K562 (cell line): Measurements from ENCODE around the gene XPA. TPM values are rescaled to one million over a fixed set of nuclear protein-coding genes. Genes with fewer than 3 reads are reported as not detected.

Experiments
- EGR1 ChIP-seq: fragments of 450-650 bp; conservative IDR thresholded peaks from 2 replicates; pipeline ENCODE4 v1.6.1; 2017; ENCODE audit warnings: mild to moderate bottlenecking
- FOXK1 ChIP-seq: sonication (generic); formaldehyde crosslinking; IDR thresholded peaks from 2 replicates; pipeline ENCODE4 v1.8.0; 2022; ENCODE audit warnings: missing genetic modification reagents, mild to moderate bottlenecking, borderline replicate concordance
- GABPA ChIP-seq: fragments of 200-800 bp; sonication (Bioruptor generic); conservative IDR thresholded peaks from 2 replicates; pipeline ENCODE4 v1.6.1; 2016; ENCODE audit warnings: low read depth, missing genetic modification characterization, missing compliant biosample characterization
- HBP1 ChIP-seq: fragments of 450-650 bp; formaldehyde crosslinking; IDR thresholded peaks from 2 replicates; pipeline ENCODE4 v1.4.0; 2022; ENCODE audit warnings: missing genetic modification characterization
- HDAC1 ChIP-seq, 2 experiments: fragments of 450-650 bp; IDR thresholded peaks; 2 replicates each; pipeline ENCODE4 v1.6.1; 2016 to 2017; ENCODE audit warnings: inconsistent platforms in 1 of 2, mild to moderate bottlenecking in 1 of 2, moderate library complexity in 1 of 2
- HOMEZ ChIP-seq: fragments of 250-450 bp; sonication (Bioruptor Pico); IDR thresholded peaks from 2 replicates; pipeline ENCODE4 v1.4.0; 2020; ENCODE audit warnings: mild to moderate bottlenecking, moderate library complexity
- HSF4 ChIP-seq: fragments of 250-450 bp; sonication (Bioruptor Pico); IDR thresholded peaks from 2 replicates; pipeline ENCODE4 v2.1.2; 2022; ENCODE audit warnings: mild to moderate bottlenecking, moderate library complexity, borderline replicate concordance
- KLF16 ChIP-seq: IDR thresholded peaks from 2 replicates; pipeline ENCODE4 v1.6.1; 2016; ENCODE audit warnings: antibody characterized with exemption
- MLX ChIP-seq, 2 experiments: fragments of 450-650 bp in 1 of 2; sonication (generic) in 1 of 2; formaldehyde crosslinking; conservative IDR thresholded peaks; 2 replicates each; pipeline versions ENCODE4 v1.4.0 to v1.8.1; 2020 to 2022; ENCODE audit warnings: mild to moderate bottlenecking in 1 of 2, missing genetic modification reagents in 1 of 2
- POLR2B ChIP-seq: fragments of 450-650 bp; IDR thresholded peaks from 2 replicates; pipeline ENCODE4 v1.6.1; 2018; ENCODE audit warnings: low read depth; ENCODE audit not compliant: partially characterized antibody
- RBM34 ChIP-seq: fragments of 200-400 bp; formaldehyde crosslinking; IDR thresholded peaks from 2 replicates; pipeline ENCODE4 v1.6.1; 2018; ENCODE audit warnings: low read length, borderline replicate concordance; ENCODE audit not compliant: insufficient read depth
- RCOR1 ChIP-seq, 2 experiments: IDR thresholded peaks; 2 replicates each; pipeline ENCODE4 v1.6.1; 2012; ENCODE audit warnings: low read depth in 2 of 2, low read length in 2 of 2, borderline replicate concordance in 1 of 2, improper control_type of control experiment in 1 of 2
- RUNX1 ChIP-seq: sonication (generic); IDR thresholded peaks from 2 replicates; pipeline ENCODE4 v1.6.1; 2016; ENCODE audit warnings: antibody characterized with exemption, low read depth
- SIX5 ChIP-seq, 2 experiments: IDR thresholded peaks; 2 replicates each; pipeline ENCODE4 v1.6.1; 2011; ENCODE audit warnings: low read length in 2 of 2, borderline replicate concordance in 1 of 2, low read depth in 1 of 2, mild to moderate bottlenecking in 1 of 2, moderate library complexity in 1 of 2; ENCODE audit not compliant: insufficient read depth in 1 of 2
- ZBTB8A ChIP-seq: fragments of 450-650 bp; IDR thresholded peaks from 2 replicates; pipeline ENCODE4 v1.6.1; 2018; ENCODE audit warnings: mild to moderate bottlenecking, moderate library complexity; ENCODE audit not compliant: partially characterized antibody
- ZFP36 ChIP-seq: fragments of 150-350 bp; IDR thresholded peaks from 2 replicates; pipeline ENCODE4 v1.6.1; 2018; ENCODE audit warnings: low read length, low read depth; ENCODE audit not compliant: partially characterized antibody
- ZNF280B ChIP-seq: fragments of 250-450 bp; sonication (Bioruptor Pico); IDR thresholded peaks from 2 replicates; pipeline ENCODE4 v1.5.1; 2021; ENCODE audit warnings: mild to moderate bottlenecking
- ZNF324 ChIP-seq: fragments of 250-450 bp; sonication (Bioruptor Pico); IDR thresholded peaks from 2 replicates; pipeline ENCODE4 v1.4.0; 2020; ENCODE audit warnings: mild to moderate bottlenecking
- ZNF512 ChIP-seq: IDR thresholded peaks from 2 replicates; pipeline ENCODE4 v1.6.1; 2016; ENCODE audit warnings: missing genetic modification characterization, missing compliant biosample characterization
- ZNF76 ChIP-seq: fragments of 250-450 bp; sonication (Bioruptor Pico); IDR thresholded peaks from 2 replicates; pipeline ENCODE4 v1.4.0; 2020; ENCODE audit warnings: mild to moderate bottlenecking, moderate library complexity, borderline replicate concordance
- polyA plus RNA-seq, 8 experiments: library from polyadenylated mRNA; depleted of rRNA in 4 of 8; stranded (reverse) in 5 of 8; unstranded in 3 of 8; fragments of >200 nt; fragmentation: Nextera tagmentation in 2 of 8; fragmentation: Illumina TruSeq in 1 of 8; extraction: Ambion mirVana in 2 of 8; extraction: Trizol in 1 of 8; gene quantifications; 2 replicates each; pipeline versions ENCODE4 v1.2.1 to v1.2.3, GENCODE V29; 2011 to 2014; ENCODE audit warnings: inconsistent platforms in 1 of 8, missing spikeins in 1 of 8
- total RNA-seq, 7 experiments: library from RNA; depleted of rRNA in 6 of 7; stranded (reverse); fragments of >200 nt in 6 of 7; fragmentation: Illumina TruSeq in 2 of 7; extraction: Trizol in 2 of 7; gene quantifications; 2 replicates each; pipeline versions ENCODE4 v1.2.1 to v1.2.3, GENCODE V29; 2011 to 2021; ENCODE audit warnings: low replicate concordance in 1 of 7

The XPA gene
- total and polyA plus RNA-seq, 9 of the 15 experiments (the other 6 are each of a cell fraction or from before 2014, with no cell fraction given): 5.1 to 18.2 (median 14.1) TPM

GRCh38 chr9:97696803-97697601, at the start of gene XPA (continued):
- TF ChIP-seq HBP1: no peak
- no peak for TF ChIP-seq ZNF280B (CRISPR knock-in tag)
- TF ChIP-seq KLF16: no peak
- no peak for TF ChIP-seq MLX (CRISPR knock-in tag; conservative IDR thresholded peaks at IDR 0.05)
- no peak for TF ChIP-seq GABPA
- peak; percentile 14 for TF ChIP-seq ZFP36
- TF ChIP-seq EGR1: no peak
- no peak for TF ChIP-seq ZNF324 (CRISPR knock-in tag)
- no peak for TF ChIP-seq RCOR1 (IDR thresholded peaks at IDR 0.05; ENCODE audit: borderline replicate concordance in 1 of 2, low read depth in 2 of 2, low read length in 2 of 2)
- 0 out of 4 replicates have a peak, but pooled peaks of 1 of the 2 experiments have one; percentile 63 for TF ChIP-seq HDAC1 (IDR thresholded peaks at IDR 0.05)
- TF ChIP-seq HSF4 (CRISPR knock-in tag): no peak
- TF ChIP-seq FOXK1 (CRISPR knock-in tag): peak; percentile 71; the same call in 1 of the 2 replicates
- TF ChIP-seq ZBTB8A: no peak
- TF ChIP-seq HOMEZ (CRISPR knock-in tag): no peak
- no peak for TF ChIP-seq RBM34
- TF ChIP-seq ZNF76 (CRISPR knock-in tag): peak; percentile 35; the same call in 1 of the 2 replicates
- TF ChIP-seq RUNX1: no peak
- no peak for TF ChIP-seq ZNF512 (tag)
- no peak for TF ChIP-seq SIX5 (IDR thresholded peaks at IDR 0.05; ENCODE audit: borderline replicate concordance in 1 of 2, insufficient read depth in 1 of 2, low read depth in 1 of 2, low read length in 2 of 2)
- TF ChIP-seq POLR2B: peak; percentile 83
